Stomach (tissue), 9 donors: ENCODE measurements around the gene FNBP1. TPM values are rescaled to one million over a fixed set of nuclear protein-coding genes. Genes with fewer than 3 reads are reported as not detected.

Experiments
- DNase-seq, 2 donors: peaks; one replicate each; pipeline versions ENCODE4 v3.0.0 to v3.0.0-alpha.2; 2013 to 2019
- H3K27ac ChIP-seq, 5 donors: fragments of 200-600 bp in 4 of 5; sonication (generic) in 4 of 5; one replicate each; pipeline ENCODE4 v1.5.1; 2013 to 2019; ENCODE audit warnings: mild to moderate bottlenecking in 1 of 5, moderate library complexity in 1 of 5
- H3K27me3 ChIP-seq, 3 donors: fragments of 200-600 bp; sonication (generic); one replicate each; pipeline ENCODE4 v1.5.1; 2017 to 2019; ENCODE audit warnings: mixed run types in 1 of 3
- H3K36me3 ChIP-seq, 4 donors: fragments of 200-600 bp; sonication (generic); 1 replicate in 3 of 4; 2 replicates in 1 of 4; pipeline ENCODE4 v1.5.1; 2016 to 2019
- H3K4me1 ChIP-seq, 4 donors: fragments of 200-600 bp; sonication (generic); one replicate each; pipeline ENCODE4 v1.5.1; 2016 to 2019
- H3K4me3 ChIP-seq, 4 donors: fragments of 200-600 bp; sonication (generic) in 3 of 4; one replicate each; pipeline ENCODE4 v1.5.1; 2016 to 2019; ENCODE audit warnings: mild to moderate bottlenecking in 1 of 4
- H3K9me3 ChIP-seq, 4 donors: fragments of 200-600 bp; sonication (generic); one replicate each; pipeline ENCODE4 v1.5.1; 2016 to 2019
- CTCF ChIP-seq, 7 experiments: fragments of 450-650 bp in 4 of 7; fragments of 200-600 bp in 3 of 7; sonication (generic) in 3 of 7; IDR thresholded peaks; one replicate each; pipeline ENCODE4 v1.5.1; 2016 to 2019; ENCODE audit warnings: antibody characterized with exemption in 7 of 7, control low read depth in 2 of 7, mild to moderate bottlenecking in 1 of 7
- EP300 ChIP-seq: sonication (generic); formaldehyde crosslinking; IDR thresholded peaks from one replicate; pipeline ENCODE4 v1.6.1; 2017; ENCODE audit warnings: antibody characterized with exemption
- POLR2A ChIP-seq, 4 donors: fragments of 450-650 bp; IDR thresholded peaks; one replicate each; pipeline ENCODE4 v1.6.1; 2016; ENCODE audit warnings: antibody characterized with exemption in 4 of 4, control low read depth in 2 of 4, mild to moderate bottlenecking in 1 of 4, moderate library complexity in 1 of 4
- POLR2AphosphoS5 ChIP-seq, 3 donors: sonication (generic); formaldehyde crosslinking; IDR thresholded peaks; one replicate each; pipeline ENCODE4 v1.6.1; 2016; ENCODE audit warnings: antibody characterized with exemption in 3 of 3
- WGBS, 5 donors: extraction: QIAGEN DNeasy Blood & Tissue Kit in 3 of 5; methylation state at CpG; one replicate each; pipeline versions ENCODE4 v1.1.5 to v1.1.7; 2013 to 2018; 5-methylcytosine and 5-hydroxymethylcytosine counted together
- intact Hi-C: fragments of 100-400 bp; cut with DNase I; formaldehyde crosslinking; loops from one replicate; pipeline ENCODE4 v1.15.1; 2023; ENCODE audit warnings: low total_unique reads
- polyA plus RNA-seq, 3 donors: library from polyadenylated mRNA; stranded (reverse); fragments of 200-250 nt; gene quantifications; one replicate each; pipeline ENCODE4 v1.2.3, GENCODE V29; 2013
- total RNA-seq, 5 donors: library from RNA; depleted of rRNA; stranded (reverse); fragments of >200 nt; gene quantifications; one replicate each; pipeline versions ENCODE4 v1.1.0 to v1.2.3, GENCODE V29; 2014 to 2016
- donor health status: healthy with polysubstance abuse.
- donor health status: Bipolar disorder and iron deficiency.
- donor health status: healthy.

The FNBP1 gene
- total and polyA plus RNA-seq, 8 donors: 9.0 to 129 (median 57.3) TPM

GRCh38 chr9:129876815-129877214, 166.2 kb downstream of the FNBP1 start:
- H3K4me3 ChIP-seq: no peak overlapping the region
- 86 to 92% (median 91%) methylated on average over 5 to 7 of the region's 7 CpGs for WGBS, 5 donors
- H3K9me3 ChIP-seq: no peaks in the 10 kb centered on the region
- no peak for DNase-seq
- TF ChIP-seq CTCF (IDR thresholded peaks at IDR 0.05) (no peak), POLR2AphosphoS5 (IDR thresholded peaks at IDR 0.05) (no peak), EP300 (no peak)
- H3K36me3 ChIP-seq: peaks cover 0 to 38% (median 0%) of the 10 kb centered on the region in 4 donors
- peaks cover 0 to 10% (median 0%) of the 10 kb centered on the region in 4 donors for H3K4me1 ChIP-seq
- intact Hi-C loops: no loop called here
- no peak overlapping the region for H3K27ac ChIP-seq
- no peaks in the 10 kb centered on the region for H3K27me3 ChIP-seq

GRCh38 chr9:129875687-129876395, 167.1 kb downstream of the FNBP1 start:
- intact Hi-C loops: no loop called here
- H3K9me3 ChIP-seq: no peaks in the 10 kb centered on the region
- no peak overlapping the region for H3K27ac ChIP-seq
- WGBS, 5 donors: 90 to 96% (median 94%) methylated on average over 17 to 27 of the region's 27 CpGs
- no peak for DNase-seq
- peaks cover 0 to 31% (median 4%) of the 10 kb centered on the region in 4 donors for H3K36me3 ChIP-seq
- H3K27me3 ChIP-seq: no peaks in the 10 kb centered on the region
- TF ChIP-seq POLR2AphosphoS5 (IDR thresholded peaks at IDR 0.05): no peak
- TF ChIP-seq POLR2A (IDR thresholded peaks at IDR 0.05): no peak
- peaks cover 0 to 7% (median 0%) of the 10 kb centered on the region in 4 donors for H3K4me1 ChIP-seq
- no peak overlapping the region for H3K4me3 ChIP-seq

- Histone ChIP-seq H3K27ac (no peak overlapping the region), H3K36me3 (peaks cover 4 to 24% (median 9%) of the 10 kb centered on the region in 4 donors), H3K9me3 (no peaks in the 10 kb centered on the region), H3K27me3 (no peaks in the 10 kb centered on the region), H3K4me3 (no peak overlapping the region), H3K4me1 (peaks cover 0 to under 1% (median 0%) of the 10 kb centered on the region in 4 donors)
- DNase-seq: no peak
- intact Hi-C loops: no loop called here
- TF ChIP-seq POLR2A (IDR thresholded peaks at IDR 0.05) (no peak), CTCF (IDR thresholded peaks at IDR 0.05) (no peak), POLR2AphosphoS5 (IDR thresholded peaks at IDR 0.05) (no peak), EP300 (no peak)
- 89 to 93% (median 89%) methylated on average over 16 to 23 of the region's 23 CpGs for WGBS, 5 donors
These were observed 167.8 kb downstream of the FNBP1 start for GRCh38 chr9:129875181-129875611.

GRCh38 chr9:129874261-129875101, 168.5 kb downstream of the FNBP1 start:
- Histone ChIP-seq H3K9me3 (no peaks in the 10 kb centered on the region), H3K4me1 (no peaks in the 10 kb centered on the region), H3K36me3 (peaks cover 11 to 24% (median 16%) of the 10 kb centered on the region in 4 donors), H3K27me3 (no peaks in the 10 kb centered on the region), H3K4me3 (no peak overlapping the region), H3K27ac (no peak overlapping the region)
- 89 to 94% (median 91%) methylated on average over 27 to 38 of the region's 38 CpGs for WGBS, 5 donors
- TF ChIP-seq CTCF (IDR thresholded peaks at IDR 0.05) (no peak), EP300 (no peak), POLR2A (IDR thresholded peaks at IDR 0.05) (no peak), POLR2AphosphoS5 (IDR thresholded peaks at IDR 0.05) (no peak)
- intact Hi-C loops: no loop called here
- no peak for DNase-seq
